Muscle of arm (tissue), 12 donors: Measurements from ENCODE around the gene IFNA13. TPM values are rescaled to one million over a fixed set of nuclear protein-coding genes. Genes with fewer than 3 reads are reported as not detected.

ENCODE experiments used
- DNase-seq: peaks from one replicate; pipeline ENCODE4 v3.0.0-alpha.2; 2013
- polyA plus RNA-seq, 12 donors: library from polyadenylated mRNA; unstranded; fragments of 120-200 nt; gene quantifications; one replicate each; pipeline ENCODE4 v1.2.1, GENCODE V29; 2013; ENCODE audit not compliant: insufficient read length in 12 of 12

Gene IFNA13
- polyA plus RNA-seq, 12 donors = not detected

DNA sequence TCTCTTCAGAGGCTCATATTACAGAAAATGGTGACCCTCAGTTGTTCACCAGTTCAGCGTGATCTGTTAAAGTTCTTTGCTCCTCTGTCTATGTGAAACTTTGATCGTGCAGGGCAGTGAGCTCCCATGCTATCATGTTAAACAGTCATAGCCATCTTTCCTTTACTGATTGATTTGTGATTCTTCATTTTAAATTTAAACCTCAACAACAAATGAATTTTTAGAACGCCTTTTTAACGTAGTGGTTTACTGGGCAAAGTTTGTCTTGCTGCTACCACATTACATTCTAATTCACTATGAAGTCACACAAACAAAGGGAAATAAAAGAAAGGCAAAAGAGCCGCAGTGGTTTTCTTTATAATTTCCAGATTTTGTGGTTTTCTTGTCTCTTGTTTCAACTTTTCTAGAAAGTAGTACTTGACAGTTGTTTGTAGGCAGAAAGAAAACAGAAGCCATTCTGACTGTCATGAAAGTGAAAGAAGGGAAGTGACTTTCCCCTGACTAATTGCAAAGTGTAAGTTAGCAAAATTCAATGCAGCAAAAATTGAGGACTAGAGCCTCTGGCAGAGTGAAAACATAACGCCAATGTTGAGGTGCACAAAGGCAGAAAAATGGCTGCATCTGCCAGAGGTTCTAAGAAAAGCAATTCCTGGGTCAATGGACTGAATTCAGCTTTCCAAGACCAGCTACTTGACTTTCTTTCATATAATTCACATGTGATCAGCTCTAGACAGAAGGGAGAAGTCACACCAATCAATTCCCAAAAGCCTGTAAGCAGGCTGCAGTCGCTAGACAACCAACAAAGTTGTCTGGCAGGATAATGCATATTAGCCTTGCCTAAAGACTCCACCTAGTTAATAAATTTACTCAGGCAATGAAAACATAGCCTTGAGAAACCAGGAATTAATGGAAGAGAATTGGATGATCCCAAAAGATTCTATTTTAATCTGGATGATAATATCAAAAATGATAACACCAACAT lies 10.1 kb downstream of the IFNA13 start:
- no peak for DNase-seq

DNA sequence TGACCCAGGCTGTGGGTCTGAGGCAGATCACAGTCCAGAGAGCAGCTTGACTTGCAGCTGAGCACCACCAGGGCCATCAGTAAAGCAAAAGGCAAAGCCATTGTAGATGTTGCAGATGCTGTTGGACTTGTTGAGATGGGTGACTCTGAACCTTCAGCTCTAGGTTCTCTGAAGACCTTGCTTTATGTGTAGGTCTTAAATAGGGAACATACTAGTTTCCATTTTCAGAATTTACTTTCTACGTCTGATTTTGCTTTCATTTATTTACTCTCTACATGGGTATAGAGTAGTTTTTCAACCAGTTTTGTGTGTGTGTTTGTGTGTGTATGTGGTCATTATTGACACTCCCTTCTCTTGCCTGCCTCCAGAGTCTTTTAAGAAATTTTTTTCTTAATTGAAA lies 17.1 kb downstream of the IFNA13 start, which contains the start of gene IFNA6:
IFNA6 (minus strand) TSS at position 101 of the 400 bp plus-strand sequence; CDS start at position 101, 0 bp downstream.
- DNase-seq = no peak

DNA sequence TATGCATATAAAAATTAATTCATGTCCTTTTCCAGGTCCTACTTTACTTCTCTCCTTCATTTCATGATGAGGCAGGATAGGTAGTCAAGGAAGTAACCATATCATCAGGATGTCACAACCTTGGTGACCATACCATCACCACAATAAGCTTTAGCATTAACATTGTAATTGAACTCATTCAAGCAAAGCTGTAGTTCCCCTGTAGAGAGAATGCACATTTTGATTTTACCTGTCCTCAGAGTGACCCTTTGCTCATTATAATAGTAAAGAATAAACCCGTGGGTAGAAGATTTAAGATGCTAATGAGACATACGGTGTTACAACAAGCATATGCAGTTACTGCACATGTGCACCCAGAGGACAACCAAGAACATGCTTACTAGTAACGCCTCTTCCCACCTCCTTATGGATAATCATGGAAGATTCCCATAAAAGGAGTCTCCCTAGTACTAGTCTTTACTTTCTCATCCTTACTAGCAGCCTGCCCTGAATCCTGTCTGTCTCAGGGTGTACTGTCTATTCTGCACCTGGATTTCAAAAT lies 19.4 kb downstream of the IFNA13 start:
- no peak for DNase-seq

DNA sequence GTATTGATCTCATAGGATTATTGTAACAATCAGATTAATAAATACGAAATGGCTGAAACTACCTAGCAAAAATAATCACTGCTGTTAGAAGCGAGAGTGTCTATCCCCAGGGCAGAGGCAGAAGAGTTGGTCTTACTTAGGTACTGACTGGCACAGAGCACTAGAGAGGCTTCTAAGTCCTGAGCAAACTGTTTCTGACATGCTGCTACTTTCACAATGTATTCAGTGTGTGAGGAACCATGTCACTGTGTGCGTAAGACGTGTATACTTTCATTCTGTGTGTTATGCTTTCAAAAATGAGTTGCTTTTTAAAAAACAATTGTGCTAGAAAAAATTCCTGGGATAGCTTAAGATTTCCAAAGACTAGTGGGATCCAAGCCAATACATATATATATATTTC lies 27.1 kb downstream of the IFNA13 start:
- DNase-seq = no peak

DNA sequence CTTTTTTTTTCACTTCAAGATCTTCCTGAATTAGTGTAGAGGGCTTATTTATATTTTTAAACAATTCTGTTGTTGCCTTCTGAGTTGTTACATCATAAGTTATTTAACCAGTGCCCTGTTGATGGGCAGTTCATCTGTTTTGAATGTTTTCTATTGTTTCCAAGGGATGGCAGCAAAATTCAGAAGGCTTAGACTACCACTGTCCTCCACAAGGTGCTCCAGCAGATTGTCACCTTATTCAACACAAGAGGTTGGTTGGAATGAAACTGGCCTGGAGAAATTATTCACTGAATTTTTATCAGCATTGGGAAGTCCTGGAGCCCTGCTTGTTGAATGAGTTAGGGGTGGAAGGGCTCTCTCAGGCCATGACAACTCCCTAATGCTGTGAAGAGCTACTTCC lies 31.4 kb downstream of the IFNA13 start:
- DNase-seq = no peak

DNA sequence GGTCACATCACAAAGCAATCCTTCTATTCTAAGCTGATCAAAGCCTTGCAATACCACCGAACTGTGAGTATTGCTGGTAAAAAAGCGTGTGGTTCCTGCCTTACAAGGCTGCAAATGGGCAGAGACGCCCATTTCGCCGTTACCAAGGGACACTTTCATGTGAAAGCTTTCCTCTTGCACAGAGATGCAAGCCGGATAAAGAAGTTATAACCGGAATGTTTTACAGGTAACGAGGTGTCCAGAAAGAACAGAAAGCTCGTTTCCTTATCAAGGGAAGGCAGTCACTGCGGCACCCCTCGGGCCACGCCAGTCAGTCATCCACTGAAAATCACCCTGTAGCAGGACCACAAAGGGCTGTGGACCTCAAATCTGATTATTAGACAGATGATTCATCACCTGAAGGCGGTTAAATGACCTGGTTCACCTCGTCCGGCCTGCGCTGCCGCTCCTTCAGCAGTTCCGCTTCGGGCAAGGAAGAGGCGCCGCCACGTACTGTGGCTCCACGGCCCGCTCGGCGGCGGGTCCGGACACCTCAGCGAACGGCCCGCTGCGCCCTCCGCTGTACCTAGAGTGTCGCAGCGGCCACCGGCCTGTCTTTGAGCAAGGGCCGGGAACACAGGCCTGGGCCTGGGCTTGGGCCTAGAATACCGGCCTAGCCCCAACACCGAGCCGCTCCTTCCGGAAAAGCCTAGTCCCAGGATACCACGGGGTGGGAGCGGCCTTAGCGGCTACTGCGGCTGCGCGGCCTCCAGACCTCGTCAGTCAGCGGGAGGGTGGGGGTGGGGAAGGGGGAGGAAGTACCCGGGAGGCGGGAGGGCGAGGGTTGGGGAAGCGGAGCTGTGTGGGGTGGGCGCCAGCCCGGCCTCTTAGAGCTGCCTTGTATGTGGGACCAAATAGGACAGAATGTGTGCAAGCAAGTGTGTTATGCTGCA lies 32.9 kb downstream of the IFNA13 start, which contains the start of gene KLHL9:
KLHL9 (minus strand) TSS at position 704 of the 932 bp plus-strand sequence; CDS start at position 159, 545 bp downstream.
- DNase-seq = peak; percentile 95

DNA sequence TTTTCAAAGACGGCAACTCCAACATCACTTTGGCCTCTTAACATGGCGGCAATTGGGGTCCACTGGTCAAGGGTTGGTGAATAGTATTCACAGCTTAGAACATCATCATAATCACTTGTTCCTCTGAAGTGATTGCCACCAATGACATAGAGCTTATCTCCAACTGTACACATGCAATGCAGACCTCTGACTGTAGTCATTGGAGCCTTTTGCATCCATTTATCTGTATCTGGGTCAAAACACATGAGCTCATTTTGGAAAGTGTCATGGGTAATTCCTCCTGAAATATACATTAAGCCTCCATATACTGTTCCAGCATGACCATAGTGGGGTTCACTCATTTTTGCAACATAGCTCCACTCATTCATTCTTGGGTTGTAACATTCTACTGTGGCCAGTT lies 34.6 kb downstream of the IFNA13 start:
- no peak for DNase-seq

DNA sequence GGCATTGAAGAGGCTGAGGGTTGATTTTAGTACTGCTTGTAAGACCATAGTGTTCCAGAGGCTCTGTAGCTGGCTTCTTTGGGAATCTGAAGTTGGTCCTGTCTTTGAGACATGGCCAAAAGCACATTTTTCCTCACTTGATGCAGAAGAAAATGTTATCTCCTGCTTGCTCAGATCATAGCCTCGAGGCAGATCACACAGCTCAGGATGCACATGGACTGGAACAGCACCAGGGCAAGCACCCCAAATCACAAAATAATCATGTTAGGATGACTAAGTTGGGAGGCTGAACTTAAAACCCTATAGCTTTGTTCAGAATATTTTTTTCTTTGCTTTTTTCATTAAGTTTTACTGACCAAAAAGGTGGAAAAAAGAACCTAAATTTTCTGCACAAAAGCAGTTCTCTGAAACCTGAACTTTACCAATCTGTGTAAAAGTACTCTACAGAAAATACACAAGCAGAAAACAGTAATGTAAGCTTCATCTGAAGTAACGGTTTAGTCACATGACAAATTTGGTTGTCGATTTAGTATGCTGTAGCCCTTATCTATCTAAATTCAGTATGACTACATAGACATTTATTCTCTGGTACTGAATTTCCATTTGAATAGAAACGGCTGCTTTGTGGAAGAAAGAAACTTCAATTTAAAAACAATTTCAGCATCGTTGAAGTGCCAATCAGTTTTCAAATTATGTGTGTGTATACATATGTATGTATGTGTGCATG lies 36.0 kb downstream of the IFNA13 start:
- DNase-seq = no peak

DNA sequence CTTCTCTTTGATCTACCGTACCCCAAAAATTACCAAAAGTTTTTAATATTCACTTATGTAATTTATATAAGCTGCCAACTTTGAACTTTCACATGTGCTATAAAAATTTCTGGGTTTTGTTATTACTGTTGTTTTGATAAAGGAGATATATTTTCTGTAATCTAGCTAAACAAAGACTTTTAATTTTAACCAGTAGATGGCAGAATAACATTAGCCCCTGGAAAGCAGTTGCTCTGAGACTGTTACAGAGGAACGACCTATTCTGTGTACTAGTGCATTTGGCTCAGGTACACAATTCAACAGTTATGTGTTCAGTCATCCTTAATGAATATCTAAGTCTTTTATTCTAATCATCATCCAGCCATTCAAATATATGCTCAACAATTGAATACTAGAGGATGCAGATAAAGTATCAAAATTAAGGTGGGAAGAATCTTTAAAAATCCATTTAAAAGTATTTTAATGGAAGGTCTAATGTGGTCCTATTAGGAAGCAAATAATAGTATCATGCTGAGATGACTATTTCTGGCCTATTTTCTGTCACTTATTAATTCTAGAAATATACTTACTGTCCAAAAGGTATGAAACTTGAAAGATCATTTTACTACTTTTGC lies 41.2 kb downstream of the IFNA13 start:
- no peak for DNase-seq

DNA sequence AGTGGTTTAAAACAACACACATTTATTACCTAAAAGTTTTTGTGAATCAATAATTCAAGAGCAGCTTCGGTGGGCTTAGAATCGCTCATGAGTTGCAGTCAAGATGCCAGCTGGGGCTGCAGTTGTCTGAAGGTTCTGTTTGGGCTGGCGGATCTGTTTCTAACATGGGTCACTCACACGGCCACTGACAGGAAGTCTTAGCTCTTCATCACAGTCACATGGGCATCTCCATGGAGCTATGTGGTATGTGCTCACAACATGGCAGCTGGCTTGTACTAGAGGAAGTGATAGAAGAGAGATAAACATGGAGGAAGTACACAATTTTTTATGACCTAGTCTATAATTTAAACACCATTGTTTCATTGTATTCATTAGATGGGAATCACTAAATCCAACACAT lies 43.8 kb downstream of the IFNA13 start:
- DNase-seq = no peak

DNA sequence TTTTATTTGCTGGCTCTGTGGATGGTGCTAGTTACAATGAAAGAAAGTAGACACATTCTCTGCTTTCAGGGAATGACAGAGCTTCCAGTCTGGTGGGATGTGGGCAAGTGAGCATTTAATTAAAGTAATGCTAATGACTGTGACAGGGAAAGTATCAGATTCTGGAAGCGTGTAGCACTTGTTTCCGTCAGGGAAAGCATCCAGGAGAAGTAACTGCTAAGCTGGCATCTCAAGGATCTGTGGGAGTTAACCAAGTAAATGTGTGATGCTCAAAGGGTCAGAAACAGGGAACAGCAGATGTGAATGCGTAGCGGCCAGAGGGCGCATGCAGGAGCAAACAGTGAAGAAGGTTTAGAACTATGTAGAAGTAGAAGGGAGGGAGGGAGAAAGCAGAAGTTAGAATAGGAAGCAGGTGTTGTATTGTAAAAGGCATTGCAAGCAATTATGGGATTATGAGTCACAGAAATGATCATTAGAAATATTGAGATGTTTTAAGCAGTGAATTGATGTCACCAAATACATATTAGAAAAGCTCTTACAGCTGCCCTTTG lies 44.9 kb downstream of the IFNA13 start:
- no peak for DNase-seq

DNA sequence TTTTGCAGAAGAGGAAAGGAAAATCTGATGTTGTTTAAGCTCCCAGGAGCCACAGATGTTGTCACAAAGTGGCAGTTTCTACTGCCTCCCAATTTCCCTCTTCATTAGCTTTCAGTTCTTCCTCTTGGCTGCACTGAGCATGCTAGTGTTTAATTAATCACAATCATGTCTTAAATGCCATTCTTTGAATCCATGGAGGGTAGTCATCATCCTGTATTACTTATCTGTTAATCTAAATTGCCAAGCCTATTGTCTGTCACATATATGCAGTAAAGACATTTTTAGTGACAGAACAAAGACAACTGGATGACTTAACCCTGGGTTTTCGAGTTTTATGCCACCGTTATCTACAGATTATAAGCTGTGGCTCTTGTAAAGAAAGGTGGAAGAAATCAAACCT lies 47.4 kb downstream of the IFNA13 start:
- DNase-seq = no peak

DNA sequence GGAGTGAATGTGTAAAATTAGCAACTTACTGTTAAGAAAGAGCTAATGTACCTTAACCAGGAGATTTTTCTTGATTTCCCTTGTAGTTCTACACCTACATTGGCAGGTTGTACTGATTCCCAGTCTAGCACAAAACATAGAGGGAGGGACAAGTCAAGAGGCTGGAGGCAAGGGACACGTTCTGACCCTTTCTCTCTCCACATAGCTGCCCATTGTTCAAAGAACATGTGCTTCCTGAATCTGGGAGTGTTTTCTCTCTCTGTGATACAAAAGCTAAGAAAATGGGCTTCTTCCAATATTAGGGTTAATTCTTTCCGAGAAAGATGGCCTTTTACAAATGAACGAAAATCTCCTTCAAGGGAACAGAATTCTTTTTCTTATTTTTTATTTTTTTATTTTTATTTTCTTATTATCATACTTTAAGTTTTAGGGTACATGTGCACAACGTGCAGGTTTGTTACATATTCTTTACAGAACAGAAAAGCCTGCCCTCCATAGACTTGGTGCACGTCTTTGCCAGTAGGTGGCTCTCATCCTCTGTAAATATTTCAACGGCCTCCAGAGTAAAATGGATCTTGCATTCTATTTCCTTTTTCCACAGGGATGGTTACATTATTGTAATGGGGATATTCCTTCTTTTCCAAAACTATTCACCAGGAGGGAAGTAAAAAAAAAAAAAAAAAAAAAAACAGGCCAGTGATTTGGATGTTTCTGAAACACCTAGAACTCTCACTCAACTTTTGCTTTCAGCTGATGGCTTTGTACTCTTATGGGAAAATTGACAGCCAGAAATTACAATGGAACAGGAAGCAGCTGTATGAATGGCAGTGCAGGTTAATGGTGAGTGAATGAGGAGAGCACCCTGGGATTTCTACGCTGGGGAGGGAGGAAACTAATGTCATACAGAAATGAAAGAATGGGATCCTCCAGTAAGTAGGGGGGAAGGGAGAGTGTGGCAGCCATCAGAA lies 49.6 kb downstream of the IFNA13 start:
- peak; percentile 41 for DNase-seq

Other genes with a start within 250 kb of the IFNA13 start
- not detected for gene IFNW1, start 226.2 kb downstream of the IFNA13 start, polyA plus RNA-seq
- gene IFNA21, start 201.4 kb downstream of the IFNA13 start, polyA plus RNA-seq = not detected
- gene IFNA4, start 180.5 kb downstream of the IFNA13 start, polyA plus RNA-seq = not detected
- gene IFNA7, start 165.9 kb downstream of the IFNA13 start, polyA plus RNA-seq = not detected
- gene IFNA10, start 160.9 kb downstream of the IFNA13 start, polyA plus RNA-seq = not detected
- not detected for gene IFNA16, start 150.7 kb downstream of the IFNA13 start, polyA plus RNA-seq
- not detected for gene IFNA17, start 139.8 kb downstream of the IFNA13 start, polyA plus RNA-seq
- not detected for gene IFNA14, start 128.1 kb downstream of the IFNA13 start, polyA plus RNA-seq
- not detected for gene IFNA5, start 62.7 kb downstream of the IFNA13 start, polyA plus RNA-seq
- gene KLHL9, start 32.7 kb downstream of the IFNA13 start, polyA plus RNA-seq = 10 to 100 TPM in 11 of 12 donors, not detected in 1; 20.0 to 33.8 (median 24.1) TPM
- not detected for gene IFNA6, start 17.2 kb downstream of the IFNA13 start, polyA plus RNA-seq
- gene IFNA2, start 17.3 kb upstream of the IFNA13 start, polyA plus RNA-seq = not detected
- not detected for gene IFNA8, start 41.1 kb upstream of the IFNA13 start, polyA plus RNA-seq
- not detected for gene IFNA1, start 72.4 kb upstream of the IFNA13 start, polyA plus RNA-seq
- under 1 TPM in 1 of 12 donors, not detected in 11; 0.12 TPM for gene IFNE, start 114.3 kb upstream of the IFNA13 start, polyA plus RNA-seq